A673 (cell line): Measurements from ENCODE around the gene ELFN2.

Experiments
- EZH2 ChIP-seq: fragments of 200-600 bp; sonication (generic); IDR thresholded peaks from 2 replicates; pipeline ENCODE4 v1.6.1; 2017; ENCODE audit warnings: borderline replicate concordance, low read depth, mild to moderate bottlenecking, mixed read lengths, antibody characterized with exemption, low read length; ENCODE audit not compliant: poor library complexity, severe bottlenecking
- TF ChIP-seq, protein P1 (sequence below): fragments of 300-800, 200-600 bp; sonication (generic); conservative IDR thresholded peaks from 2 replicates; pipeline ENCODE4 v1.5.1; 2017; ENCODE audit warnings: low read depth, mild to moderate bottlenecking, antibody characterized with exemption, low read length, moderate library complexity, mixed read lengths

- TF ChIP-seq, protein P1, sequence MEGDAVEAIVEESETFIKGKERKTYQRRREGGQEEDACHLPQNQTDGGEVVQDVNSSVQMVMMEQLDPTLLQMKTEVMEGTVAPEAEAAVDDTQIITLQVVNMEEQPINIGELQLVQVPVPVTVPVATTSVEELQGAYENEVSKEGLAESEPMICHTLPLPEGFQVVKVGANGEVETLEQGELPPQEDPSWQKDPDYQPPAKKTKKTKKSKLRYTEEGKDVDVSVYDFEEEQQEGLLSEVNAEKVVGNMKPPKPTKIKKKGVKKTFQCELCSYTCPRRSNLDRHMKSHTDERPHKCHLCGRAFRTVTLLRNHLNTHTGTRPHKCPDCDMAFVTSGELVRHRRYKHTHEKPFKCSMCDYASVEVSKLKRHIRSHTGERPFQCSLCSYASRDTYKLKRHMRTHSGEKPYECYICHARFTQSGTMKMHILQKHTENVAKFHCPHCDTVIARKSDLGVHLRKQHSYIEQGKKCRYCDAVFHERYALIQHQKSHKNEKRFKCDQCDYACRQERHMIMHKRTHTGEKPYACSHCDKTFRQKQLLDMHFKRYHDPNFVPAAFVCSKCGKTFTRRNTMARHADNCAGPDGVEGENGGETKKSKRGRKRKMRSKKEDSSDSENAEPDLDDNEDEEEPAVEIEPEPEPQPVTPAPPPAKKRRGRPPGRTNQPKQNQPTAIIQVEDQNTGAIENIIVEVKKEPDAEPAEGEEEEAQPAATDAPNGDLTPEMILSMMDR, result no peak
- TF ChIP-seq EZH2, result no peak
Observed at GRCh38 chr22:37352481-37352880, 74.8 kb downstream of the ELFN2 start.
